KOPT-K1 (cell line): ENCODE results near the gene FAM117B.
"Not testable (repeated sequence)": the region's sequence is repeated elsewhere in the genome, so short reads cannot be mapped to it uniquely, and the experiment has no call there.

ENCODE experiments used
- H3K27ac ChIP-seq: fragments of 200-600 bp; sonication (generic); 2 replicates; pipeline ENCODE4 v1.5.1; 2016; ENCODE audit warnings: antibody characterized with exemption, mild to moderate bottlenecking, low read depth, low read length; ENCODE audit not compliant: poor library complexity, severe bottlenecking
- H3K36me3 ChIP-seq: fragments of 200-600 bp; sonication (generic); 2 replicates; pipeline ENCODE4 v1.5.1; 2017; ENCODE audit warnings: antibody characterized with exemption, mild to moderate bottlenecking, low read length, moderate library complexity; ENCODE audit not compliant: insufficient read depth
- H3K9me3 ChIP-seq: fragments of 200-600 bp; sonication (generic); 2 replicates; pipeline ENCODE4 v1.5.1; 2017; ENCODE audit warnings: antibody characterized with exemption, low read length, mild to moderate bottlenecking; ENCODE audit not compliant: insufficient read depth, poor library complexity, severe bottlenecking

Gene FAM117B

GRCh38 chr2:202774104-202774503 lies 139.3 kb downstream of the FAM117B start:
- H3K36me3 ChIP-seq: peaks cover 47% of the 10 kb centered on the region
- H3K27ac ChIP-seq: no peak overlapping the region
- H3K9me3 ChIP-seq: no peaks in the 10 kb centered on the region

- Histone ChIP-seq H3K9me3 (no peaks in the 10 kb centered on the region), H3K36me3 (peaks cover 64% of the 10 kb centered on the region), H3K27ac (no peak overlapping the region)
Measured at GRCh38 chr2:202778217-202778616, 143.4 kb downstream of the FAM117B start.

GRCh38 chr2:202780514-202781021 lies 145.8 kb downstream of the FAM117B start:
- Histone ChIP-seq H3K36me3 (peaks cover 62% of the 10 kb centered on the region; the same call in 1 of the 2 replicates), H3K9me3 (no peaks in the 10 kb centered on the region), H3K27ac (no peak overlapping the region)

- Histone ChIP-seq H3K9me3 (no peaks in the 10 kb centered on the region), H3K27ac (no peak overlapping the region), H3K36me3 (peaks cover 68% of the 10 kb centered on the region; the same call in 1 of the 2 replicates)
Measured at GRCh38 chr2:202782940-202783558, 148.3 kb downstream of the FAM117B start.

GRCh38 chr2:202786842-202787241 lies 152.1 kb downstream of the FAM117B start:
- H3K9me3 ChIP-seq: no peaks in the 10 kb centered on the region
- H3K36me3 ChIP-seq: peaks cover 36% of the 10 kb centered on the region; the same call in 1 of the 2 replicates
- no peak overlapping the region for H3K27ac ChIP-seq

- Histone ChIP-seq H3K27ac (no peak overlapping the region), H3K9me3 (no peaks in the 10 kb centered on the region), H3K36me3 (peaks cover 11% of the 10 kb centered on the region; the same call in 1 of the 2 replicates)
Measured at GRCh38 chr2:202790676-202791075, 155.9 kb downstream of the FAM117B start.

- Histone ChIP-seq H3K9me3 (no peaks in the 10 kb centered on the region), H3K27ac (no peak overlapping the region), H3K36me3 (no peaks in the 10 kb centered on the region)
Measured at GRCh38 chr2:202797944-202798343, 163.2 kb downstream of the FAM117B start.

- not testable (repeated sequence) for H3K36me3 ChIP-seq, H3K9me3 ChIP-seq, H3K27ac ChIP-seq
Measured at GRCh38 chr2:202805911-202806310, 171.1 kb downstream of the FAM117B start.

- H3K27ac ChIP-seq, H3K9me3 ChIP-seq, H3K36me3 ChIP-seq: not testable (repeated sequence)
Measured at GRCh38 chr2:202807431-202808138, 172.8 kb downstream of the FAM117B start.

- H3K27ac ChIP-seq: no peak overlapping the region
- no peaks in the 10 kb centered on the region for H3K36me3 ChIP-seq
- peaks cover 4% of the 10 kb centered on the region for H3K9me3 ChIP-seq
Measured at GRCh38 chr2:202808754-202809153, 174.0 kb downstream of the FAM117B start.

GRCh38 chr2:202813387-202813786 lies 178.6 kb downstream of the FAM117B start:
- Histone ChIP-seq H3K27ac (no peak overlapping the region), H3K36me3 (no peaks in the 10 kb centered on the region), H3K9me3 (peaks cover 4% of the 10 kb centered on the region)

GRCh38 chr2:202814226-202814625 lies 179.5 kb downstream of the FAM117B start:
- Histone ChIP-seq H3K27ac (no peak overlapping the region), H3K9me3 (peaks cover 4% of the 10 kb centered on the region), H3K36me3 (no peaks in the 10 kb centered on the region)

- H3K27ac ChIP-seq: no peak overlapping the region
- H3K36me3 ChIP-seq: no peaks in the 10 kb centered on the region
Measured at GRCh38 chr2:202815548-202816360, 181.0 kb downstream of the FAM117B start.

GRCh38 chr2:202817771-202818170 lies 183.0 kb downstream of the FAM117B start:
- H3K9me3 ChIP-seq: no peaks in the 10 kb centered on the region
- H3K36me3 ChIP-seq: no peaks in the 10 kb centered on the region
- no peak overlapping the region for H3K27ac ChIP-seq

More at GRCh38 chr2:202815548-202816360, 181.0 kb downstream of the FAM117B start:
- peaks cover under 1% of the 10 kb centered on the region for H3K9me3 ChIP-seq

- H3K9me3 ChIP-seq: no peaks in the 10 kb centered on the region
- no peaks in the 10 kb centered on the region for H3K36me3 ChIP-seq
- no peak overlapping the region for H3K27ac ChIP-seq
Measured at GRCh38 chr2:202818321-202818720, 183.6 kb downstream of the FAM117B start.
